T-helper 17 cell (primary cell): ENCODE measurements around the gene ZNF749. TPM values are rescaled to one million over a fixed set of nuclear protein-coding genes. Genes with fewer than 3 reads are reported as not detected.
"Not testable (repeated sequence)": the region's sequence is repeated elsewhere in the genome, so short reads cannot be mapped to it uniquely, and the experiment has no call there.

ENCODE experiments used
- ATAC-seq: fragments of 150-1000 bp; cut with Tn5 transposase; 2 replicates; pipeline ENCODE4 v1.10.0; 2021; ENCODE audit warnings: mild to moderate bottlenecking, moderate library complexity
- DNase-seq, 3 donors: peaks; one replicate each; pipeline versions ENCODE4 v3.0.0 to v3.0.0-alpha.2; 2020 to 2021
- H3K9me3 ChIP-seq: one replicate; pipeline ENCODE4 v1.7.0; 2013; ENCODE audit warnings: low read length, mild to moderate bottlenecking; ENCODE audit not compliant: control insufficient read depth, poor library complexity, severe bottlenecking
- H3K27ac Mint-ChIP-seq: one replicate; pipeline ENCODE4 v1.8.0; 2022; ENCODE audit warnings: mild to moderate bottlenecking, moderate library complexity, mixed read lengths
- H3K27me3 Mint-ChIP-seq: one replicate; pipeline ENCODE4 v1.8.0; 2022; ENCODE audit warnings: mixed read lengths
- H3K36me3 Mint-ChIP-seq: one replicate; pipeline ENCODE4 v1.8.0; 2022; ENCODE audit warnings: low read depth, mixed read lengths
- H3K4me1 Mint-ChIP-seq: one replicate; pipeline ENCODE4 v1.8.0; 2022; ENCODE audit warnings: mild to moderate bottlenecking, mixed read lengths
- H3K4me3 Mint-ChIP-seq: one replicate; pipeline ENCODE4 v1.8.0; 2022; ENCODE audit warnings: mild to moderate bottlenecking, moderate library complexity, mixed read lengths
- total RNA-seq, 4 donors: library from RNA in 2 of 4; stranded (reverse) in 2 of 4; gene quantifications; one replicate each; pipeline ENCODE4 v1.2.3 and lab custom pipeline; 2022 to 2026

ZNF749 gene
- total RNA-seq, 2 donors from 2014 or later = 5.9 to 9.8 TPM

- ATAC-seq (no peak), DNase-seq (no peak)
- Mint-ChIP-seq H3K36me3 (peaks cover 8% of the 10 kb centered on the region), H3K4me1 (peaks cover 18% of the 10 kb centered on the region), H3K4me3 (peak overlapping the region; percentile 96), H3K27ac (no peak overlapping the region), H3K27me3 (no peaks in the 10 kb centered on the region)
- peaks cover 3% of the 10 kb centered on the region for H3K9me3 ChIP-seq
These were observed 1.3 kb downstream of the ZNF749 start for GRCh38 chr19:57436417-57436816.

GRCh38 chr19:57437931-57438330 is 2.8 kb downstream of the ZNF749 start:
- no peak overlapping the region for H3K4me3 Mint-ChIP-seq
- peaks cover 18% of the 10 kb centered on the region for H3K4me1 Mint-ChIP-seq

GRCh38 chr19:57438925-57439324 is 3.8 kb downstream of the ZNF749 start:
- Mint-ChIP-seq H3K4me1 (peaks cover 18% of the 10 kb centered on the region), H3K36me3 (peaks cover 11% of the 10 kb centered on the region), H3K27me3 (no peaks in the 10 kb centered on the region), H3K27ac (no peak overlapping the region), H3K4me3 (no peak overlapping the region)
- H3K9me3 ChIP-seq = peaks cover 16% of the 10 kb centered on the region
- ATAC-seq (no peak), DNase-seq (no peak)

More at GRCh38 chr19:57437931-57438330, 2.8 kb downstream of the ZNF749 start:
- no peak for DNase-seq
- peaks cover 11% of the 10 kb centered on the region for H3K9me3 ChIP-seq
- Mint-ChIP-seq H3K36me3 (peaks cover 11% of the 10 kb centered on the region), H3K27me3 (no peaks in the 10 kb centered on the region), H3K27ac (no peak overlapping the region)
- ATAC-seq = no peak

DNA sequence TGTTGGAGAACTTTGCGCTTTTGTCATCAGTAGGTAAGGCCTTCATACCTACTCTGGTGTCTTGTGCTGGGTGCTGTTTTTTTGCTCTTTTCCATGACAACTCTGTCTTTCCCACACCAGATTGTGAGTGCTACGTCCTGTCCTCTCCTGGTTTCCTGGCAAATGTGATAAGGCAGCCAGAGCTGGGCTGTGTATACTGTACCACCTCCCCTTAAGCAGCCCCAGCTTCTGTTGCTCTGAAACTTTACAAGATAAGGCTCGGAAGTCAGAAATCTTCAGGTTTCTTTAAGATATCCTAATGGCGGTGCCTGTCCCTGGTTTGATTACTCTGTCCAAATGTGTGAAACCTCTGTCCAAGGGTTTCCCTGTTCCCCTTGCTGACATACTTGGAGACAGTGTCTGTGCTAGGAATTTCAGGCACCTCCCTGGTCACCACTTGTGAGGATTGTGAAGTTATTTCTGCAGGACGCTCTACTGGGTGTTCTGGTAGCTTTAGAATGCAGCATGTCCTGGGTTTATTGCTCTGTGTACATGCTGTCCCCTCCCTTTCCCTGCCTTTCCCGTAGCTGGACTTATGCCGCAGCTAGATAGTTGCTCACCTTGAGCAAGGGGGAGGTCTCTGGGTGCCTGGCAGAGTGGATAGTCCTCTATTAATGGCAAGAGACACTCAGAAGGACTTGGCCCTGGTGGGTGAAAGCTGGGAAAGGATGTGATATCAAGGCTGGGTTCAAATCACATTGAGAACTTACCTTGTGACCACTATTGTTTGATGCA is 7.0 kb downstream of the ZNF749 start:
- H3K27me3 Mint-ChIP-seq = no peaks in the 10 kb centered on the region
- no peak for ATAC-seq
- H3K4me3 Mint-ChIP-seq = no peak overlapping the region
- peaks cover 11% of the 10 kb centered on the region for H3K36me3 Mint-ChIP-seq
- H3K4me1 Mint-ChIP-seq = no peaks in the 10 kb centered on the region
- H3K27ac Mint-ChIP-seq = no peak overlapping the region
- DNase-seq = no peak
- peaks cover 19% of the 10 kb centered on the region for H3K9me3 ChIP-seq

- no peak for DNase-seq
- no peaks in the 10 kb centered on the region for H3K4me1 Mint-ChIP-seq
- H3K4me3 Mint-ChIP-seq = no peak overlapping the region
- no peak overlapping the region for H3K27ac Mint-ChIP-seq
- no peak for ATAC-seq
- peaks cover 11% of the 10 kb centered on the region for H3K36me3 Mint-ChIP-seq
- H3K9me3 ChIP-seq = peaks cover 19% of the 10 kb centered on the region
- no peaks in the 10 kb centered on the region for H3K27me3 Mint-ChIP-seq
These were observed 8.1 kb downstream of the ZNF749 start for GRCh38 chr19:57443121-57443696.

DNA sequence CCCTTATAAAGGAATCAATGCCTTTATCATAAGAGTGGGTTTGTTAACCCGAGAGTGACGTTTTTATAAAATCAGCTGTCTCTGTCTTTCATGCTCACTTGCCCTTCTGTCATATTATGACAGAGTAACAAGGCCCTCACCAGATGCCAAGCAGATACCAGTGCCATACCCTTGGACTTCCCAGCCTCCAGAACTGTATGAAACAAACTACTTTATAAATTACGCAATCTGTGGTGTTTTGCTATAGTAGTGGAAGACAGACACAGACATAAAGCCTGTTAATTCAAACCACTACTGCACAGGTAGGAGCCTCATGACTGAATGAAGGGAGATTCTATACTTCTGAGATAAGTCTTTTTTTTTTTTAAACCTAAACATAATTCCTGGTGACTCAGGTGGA is 17.2 kb downstream of the ZNF749 start:
- no peaks in the 10 kb centered on the region for H3K4me1 Mint-ChIP-seq
- peaks cover 27% of the 10 kb centered on the region for H3K9me3 ChIP-seq
- H3K27ac Mint-ChIP-seq = no peak overlapping the region
- ATAC-seq = no peak
- DNase-seq = no peak
- H3K27me3 Mint-ChIP-seq = no peaks in the 10 kb centered on the region
- no peaks in the 10 kb centered on the region for H3K36me3 Mint-ChIP-seq
- H3K4me3 Mint-ChIP-seq = no peak overlapping the region

DNA sequence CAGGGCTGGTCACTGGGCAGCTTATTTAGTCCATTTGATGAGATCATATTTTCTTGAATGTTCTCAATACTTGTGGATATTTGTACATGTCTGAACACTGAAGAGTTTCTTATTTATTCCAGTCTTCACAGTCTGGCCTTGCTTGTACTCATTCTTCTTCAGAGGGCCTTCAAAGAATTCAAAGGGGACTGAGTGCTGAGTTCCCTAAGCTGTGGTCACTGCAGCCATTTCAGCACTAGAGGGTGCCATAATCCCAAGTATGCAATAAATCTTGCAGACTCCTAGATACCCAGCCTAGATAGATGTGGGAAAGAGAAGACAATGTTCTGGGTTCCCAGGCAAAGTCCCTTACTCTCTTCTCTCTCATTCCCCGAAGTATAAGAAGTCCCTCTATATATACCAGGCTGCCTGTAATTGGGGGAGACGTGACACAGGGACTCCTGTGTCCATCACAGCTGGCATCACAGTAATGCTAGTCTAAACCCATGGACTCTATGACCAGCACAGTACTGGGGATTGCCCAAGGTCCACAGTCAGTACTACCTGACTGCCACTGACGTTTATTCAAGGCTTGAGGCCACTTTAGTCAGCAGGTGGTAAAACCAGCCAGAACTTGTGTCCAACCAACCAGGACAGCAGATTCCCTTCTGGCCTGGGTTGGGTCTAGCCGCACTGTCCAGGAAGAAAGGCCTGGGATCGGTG is 30.7 kb downstream of the ZNF749 start:
- Mint-ChIP-seq H3K4me1 (no peaks in the 10 kb centered on the region), H3K4me3 (no peak overlapping the region), H3K27ac (no peak overlapping the region), H3K27me3 (no peaks in the 10 kb centered on the region), H3K36me3 (peaks cover under 1% of the 10 kb centered on the region)
- DNase-seq (no peak), ATAC-seq (peak; percentile 61)
- H3K9me3 ChIP-seq = peaks cover 19% of the 10 kb centered on the region

DNA sequence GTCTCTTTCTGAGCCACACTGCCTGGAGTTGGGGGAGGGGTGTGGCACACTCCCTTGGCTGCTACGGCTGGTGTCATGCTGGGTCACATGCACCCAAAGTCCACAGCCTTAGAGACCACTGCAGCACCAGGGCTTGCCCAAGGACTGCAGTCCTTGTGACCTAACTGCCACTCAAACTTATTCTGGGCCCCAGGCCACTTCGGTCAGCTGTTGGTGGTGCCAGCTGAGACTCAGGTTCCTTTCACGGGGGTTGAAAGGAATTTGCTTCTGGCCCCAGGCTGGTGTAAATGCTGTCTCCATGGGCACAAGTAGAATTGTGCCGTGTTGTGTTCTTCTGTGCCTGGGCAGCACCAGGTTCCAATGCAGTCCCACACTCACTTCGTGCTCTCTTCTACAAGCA is 31.4 kb downstream of the ZNF749 start:
- no peak for ATAC-seq
- H3K36me3 Mint-ChIP-seq = no peaks in the 10 kb centered on the region
- peaks cover 25% of the 10 kb centered on the region for H3K9me3 ChIP-seq

GRCh38 chr19:57473646-57474045 is 38.5 kb downstream of the ZNF749 start:
- ATAC-seq (no peak), DNase-seq (no peak)
- H3K4me3 Mint-ChIP-seq = no peak overlapping the region
- no peaks in the 10 kb centered on the region for H3K27me3 Mint-ChIP-seq
- peaks cover 3% of the 10 kb centered on the region for H3K36me3 Mint-ChIP-seq
- no peak overlapping the region for H3K27ac Mint-ChIP-seq
- peaks cover 61% of the 10 kb centered on the region for H3K9me3 ChIP-seq
- H3K4me1 Mint-ChIP-seq = peaks cover 4% of the 10 kb centered on the region

More for the DNA sequence above, 31.4 kb downstream of the ZNF749 start:
- H3K4me1 Mint-ChIP-seq = no peaks in the 10 kb centered on the region
- DNase-seq = no peak
- no peak overlapping the region for H3K4me3 Mint-ChIP-seq
- H3K27me3 Mint-ChIP-seq = no peaks in the 10 kb centered on the region
- no peak overlapping the region for H3K27ac Mint-ChIP-seq

DNA sequence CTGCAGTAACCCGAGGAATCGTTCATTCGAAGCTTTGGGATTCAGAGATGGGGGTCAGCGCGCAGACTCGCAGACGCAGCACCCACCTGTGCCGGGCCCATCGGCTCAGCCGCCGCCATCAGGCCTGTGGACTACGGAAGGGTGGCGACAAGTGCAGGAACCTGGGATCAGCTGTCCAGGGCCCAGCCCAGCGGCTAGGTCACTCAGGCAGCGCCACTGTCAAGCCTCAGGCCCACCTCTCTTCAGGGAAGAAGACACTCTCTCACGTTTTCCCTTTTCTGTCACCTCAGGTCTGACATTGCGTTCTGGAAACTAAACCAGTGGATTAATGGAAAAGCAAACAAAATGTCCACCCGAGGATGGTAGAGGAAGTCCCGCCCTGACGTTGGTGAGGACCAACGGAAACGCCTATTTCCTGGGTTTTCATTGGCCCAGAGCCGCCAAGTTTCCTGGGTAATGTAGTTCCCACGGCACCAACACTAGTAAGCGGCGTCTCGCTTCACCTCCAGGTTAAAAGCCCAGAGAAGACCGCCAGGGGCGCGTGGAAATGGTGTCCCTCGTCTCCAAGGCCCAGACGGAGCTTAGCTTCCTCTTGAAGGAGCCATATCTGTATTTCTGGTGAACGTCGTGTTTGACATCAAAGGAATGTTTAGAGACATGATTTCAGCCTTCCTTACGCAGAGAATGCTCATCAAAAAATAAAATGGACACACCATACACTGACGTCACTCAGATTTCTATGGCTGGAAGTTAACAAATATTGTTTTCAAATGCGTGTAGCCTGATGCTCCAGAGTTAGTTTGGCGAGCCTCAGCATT is 42.3 kb downstream of the ZNF749 start, which contains the start of gene ZNF772:
Gene ZNF772 (minus strand): TSS at position 376 of the 818 bp plus-strand sequence. CDS start 257 bp downstream, at position 119.
- peak; percentile 64 to 75 (median 70) for DNase-seq
- peak; percentile 100 for ATAC-seq
- Mint-ChIP-seq H3K4me3 (peak within 1 kb of the TSS; percentile 79), H3K36me3 (peaks cover 5% of the 10 kb centered on the region), H3K27me3 (no peaks in the 10 kb centered on the region), H3K27ac (peak within 1 kb of the TSS; percentile 48), H3K4me1 (peaks cover 4% of the 10 kb centered on the region)
- peaks cover 39% of the 10 kb centered on the region for H3K9me3 ChIP-seq

GRCh38 chr19:57487477-57488298 is 52.6 kb downstream of the ZNF749 start, which contains the start of gene ZNF419:
ZNF419 (plus strand) TSS chr19:57487750; CDS start chr19:57487951, 201 bp downstream.
- DNase-seq (peak; percentile 79 to 91 (median 83)), ATAC-seq (peak; percentile 98)
- peak within 1 kb of the TSS; percentile 67 for H3K4me3 Mint-ChIP-seq
- H3K27me3 Mint-ChIP-seq, H3K36me3 Mint-ChIP-seq, H3K4me1 Mint-ChIP-seq, H3K27ac Mint-ChIP-seq: not testable (repeated sequence)
- peaks cover 13% of the 10 kb centered on the region for H3K9me3 ChIP-seq

- not testable (repeated sequence) for H3K36me3 Mint-ChIP-seq, DNase-seq, H3K27ac Mint-ChIP-seq, H3K4me1 Mint-ChIP-seq, ATAC-seq, H3K27me3 Mint-ChIP-seq
- peaks cover 13% of the 10 kb centered on the region for H3K9me3 ChIP-seq
- peak overlapping the region; percentile 67 for H3K4me3 Mint-ChIP-seq
These were observed 53.1 kb downstream of the ZNF749 start for GRCh38 chr19:57488299-57488644.
